GM12878 (cell line): ENCODE measurements around the gene DDX23. TPM values are rescaled to one million over a fixed set of nuclear protein-coding genes. Genes with fewer than 3 reads are reported as not detected.

Experiments
- BRCA1 ChIP-seq: IDR thresholded peaks from 2 replicates; pipeline ENCODE4 v1.6.1; 2011; ENCODE audit warnings: low read depth, low read length, improper control_type of control experiment
- CREB1 ChIP-seq: IDR thresholded peaks from 2 replicates; pipeline ENCODE4 v1.6.1; 2012; ENCODE audit warnings: low read depth, mild to moderate bottlenecking, inconsistent platforms
- GABPA ChIP-seq: IDR thresholded peaks from 2 replicates; pipeline ENCODE4 v1.6.1; 2014; ENCODE audit warnings: antibody characterized with exemption, low read depth, mild to moderate bottlenecking, inconsistent platforms
- IKZF1 ChIP-seq: fragments of 450-650 bp; conservative IDR thresholded peaks from 2 replicates; pipeline ENCODE4 v1.6.1; 2017; ENCODE audit warnings: antibody characterized with exemption, mild to moderate bottlenecking
- KDM1A ChIP-seq: fragments of 200-600 bp; sonication (generic); IDR thresholded peaks from 2 replicates; pipeline ENCODE4 v1.6.1; 2016; ENCODE audit warnings: borderline replicate concordance
- MTA2 ChIP-seq: fragments of 450-650 bp; IDR thresholded peaks from 2 replicates; pipeline ENCODE4 v1.6.1; 2016; ENCODE audit warnings: low read depth, mild to moderate bottlenecking, moderate library complexity
- MYB ChIP-seq: fragments of 150-350 bp; IDR thresholded peaks from 2 replicates; pipeline ENCODE4 v1.6.1; 2014; ENCODE audit warnings: mild to moderate bottlenecking, low read depth, low read length, borderline replicate concordance
- NFIC ChIP-seq: IDR thresholded peaks from 2 replicates; pipeline ENCODE4 v1.6.1; 2012; ENCODE audit warnings: low read depth, mild to moderate bottlenecking, inconsistent platforms, low read length, moderate library complexity
- POLR2AphosphoS2 ChIP-seq: IDR thresholded peaks from 2 replicates; pipeline ENCODE4 v1.6.1; 2011; ENCODE audit warnings: low read depth, mild to moderate bottlenecking, low read length, improper control_type of control experiment, moderate library complexity
- RUNX3 ChIP-seq: IDR thresholded peaks from 2 replicates; pipeline ENCODE4 v1.6.1; 2012; ENCODE audit warnings: low read length, inconsistent platforms
- SMARCA5 ChIP-seq: fragments of 450-650 bp; IDR thresholded peaks from 2 replicates; pipeline ENCODE4 v1.6.1; 2017; ENCODE audit warnings: mild to moderate bottlenecking
- SMC3 ChIP-seq: IDR thresholded peaks from 2 replicates; pipeline ENCODE4 v1.6.1; 2011; ENCODE audit warnings: low read length, improper control_type of control experiment, borderline replicate concordance
- polyA plus RNA-seq, 11 experiments: library from polyadenylated mRNA; depleted of rRNA in 4 of 11; unstranded in 6 of 11; stranded (reverse) in 5 of 11; fragments of >200 nt; fragmentation: Nextera tagmentation in 4 of 11; fragmentation: Illumina TruSeq in 1 of 11; extraction: Ambion mirVana in 4 of 11; extraction: Trizol in 1 of 11; gene quantifications; 1 replicate in 1 of 11; 2 replicates in 10 of 11; pipeline versions ENCODE4 v1.2.1 to v1.2.3, GENCODE V29; 2011 to 2016; ENCODE audit warnings: inconsistent platforms in 2 of 11, missing spikeins in 2 of 11, low read depth in 1 of 11
- total RNA-seq, 4 experiments: library from RNA; depleted of rRNA in 3 of 4; stranded (reverse); fragments of >200 nt in 3 of 4; fragmentation: Illumina TruSeq in 1 of 4; extraction: Trizol in 1 of 4; gene quantifications; 2 replicates each; pipeline versions ENCODE4 v1.2.1 to v1.2.3, GENCODE V29; 2013 to 2021
- TF ChIP-seq, protein P1 (sequence below): IDR thresholded peaks from 2 replicates; pipeline ENCODE4 v1.6.1; 2012; ENCODE audit warnings: improper control_type of control experiment, low read depth, low read length; ENCODE audit not compliant: insufficient replicate concordance
- TF ChIP-seq, protein P2 (sequence below): fragments of 450-650 bp; IDR thresholded peaks from 2 replicates; pipeline ENCODE4 v1.6.1; 2017; ENCODE audit warnings: low read depth, mild to moderate bottlenecking, moderate library complexity
- TF ChIP-seq, protein P3 (sequence below): fragments of 450-650 bp; IDR thresholded peaks from 2 replicates; pipeline ENCODE4 v1.6.1; 2018; ENCODE audit warnings: borderline replicate concordance, mild to moderate bottlenecking; ENCODE audit not compliant: partially characterized antibody
- TF ChIP-seq, protein P4 (sequence below): fragments of 450-650 bp; IDR thresholded peaks from 2 replicates; pipeline ENCODE4 v1.6.1; 2016; ENCODE audit warnings: mild to moderate bottlenecking

DDX23 gene
- total and polyA plus RNA-seq, 10 of the 15 experiments (the other 5 are each of a cell fraction or from before 2014, with no cell fraction given): 25.8 to 107 (median 77.4) TPM

DNA sequence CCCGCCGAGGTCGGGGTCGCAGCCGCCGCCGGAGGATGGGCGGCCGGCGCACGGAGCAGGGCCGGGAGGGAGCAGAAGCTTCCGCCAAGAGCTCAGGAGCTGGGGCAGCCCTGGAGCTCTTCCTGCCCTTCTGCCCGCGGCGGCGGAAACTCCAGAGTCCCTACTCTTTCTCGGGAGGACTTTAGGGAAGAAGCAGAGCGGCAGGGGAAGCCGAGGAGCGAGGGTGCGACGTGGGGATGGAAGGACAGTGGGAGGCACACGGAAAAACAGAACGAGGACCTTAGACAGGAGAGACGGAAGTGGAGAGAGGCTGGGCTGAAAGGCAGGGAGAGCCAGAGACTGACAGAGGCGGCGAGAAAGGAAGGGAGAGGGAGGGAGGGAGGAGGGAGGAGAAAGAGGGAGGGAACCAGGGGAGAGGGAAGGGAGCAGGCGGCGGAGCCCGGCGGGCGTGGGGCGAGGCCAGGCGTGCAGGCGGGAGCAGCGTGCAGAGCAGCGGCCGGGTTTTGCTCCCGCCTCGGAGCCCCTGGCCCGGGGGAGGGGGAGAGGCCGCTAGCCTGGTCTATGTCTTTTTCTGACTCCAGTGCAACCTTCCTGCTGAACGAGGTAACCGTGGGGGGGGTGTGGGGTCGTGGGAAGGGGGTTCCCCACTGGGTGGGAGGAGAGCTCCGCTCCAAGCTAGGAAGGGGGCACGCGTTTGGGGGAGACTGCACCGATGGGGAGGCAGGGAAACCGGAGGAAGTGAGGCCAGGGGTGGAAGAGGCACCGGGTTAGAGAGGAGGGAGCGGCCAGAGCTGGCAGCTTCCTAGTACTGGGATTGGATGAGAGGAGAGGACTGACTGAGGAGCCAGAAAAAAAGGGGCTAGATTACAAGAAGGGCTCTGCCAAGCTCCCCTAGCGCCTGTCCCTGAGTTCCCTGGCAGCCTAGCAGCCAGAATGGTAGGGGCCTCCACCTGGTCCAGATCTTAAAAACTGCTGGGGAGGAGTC lies 36.5 kb downstream of the DDX23 start (continued):
- TF ChIP-seq, protein P1, sequence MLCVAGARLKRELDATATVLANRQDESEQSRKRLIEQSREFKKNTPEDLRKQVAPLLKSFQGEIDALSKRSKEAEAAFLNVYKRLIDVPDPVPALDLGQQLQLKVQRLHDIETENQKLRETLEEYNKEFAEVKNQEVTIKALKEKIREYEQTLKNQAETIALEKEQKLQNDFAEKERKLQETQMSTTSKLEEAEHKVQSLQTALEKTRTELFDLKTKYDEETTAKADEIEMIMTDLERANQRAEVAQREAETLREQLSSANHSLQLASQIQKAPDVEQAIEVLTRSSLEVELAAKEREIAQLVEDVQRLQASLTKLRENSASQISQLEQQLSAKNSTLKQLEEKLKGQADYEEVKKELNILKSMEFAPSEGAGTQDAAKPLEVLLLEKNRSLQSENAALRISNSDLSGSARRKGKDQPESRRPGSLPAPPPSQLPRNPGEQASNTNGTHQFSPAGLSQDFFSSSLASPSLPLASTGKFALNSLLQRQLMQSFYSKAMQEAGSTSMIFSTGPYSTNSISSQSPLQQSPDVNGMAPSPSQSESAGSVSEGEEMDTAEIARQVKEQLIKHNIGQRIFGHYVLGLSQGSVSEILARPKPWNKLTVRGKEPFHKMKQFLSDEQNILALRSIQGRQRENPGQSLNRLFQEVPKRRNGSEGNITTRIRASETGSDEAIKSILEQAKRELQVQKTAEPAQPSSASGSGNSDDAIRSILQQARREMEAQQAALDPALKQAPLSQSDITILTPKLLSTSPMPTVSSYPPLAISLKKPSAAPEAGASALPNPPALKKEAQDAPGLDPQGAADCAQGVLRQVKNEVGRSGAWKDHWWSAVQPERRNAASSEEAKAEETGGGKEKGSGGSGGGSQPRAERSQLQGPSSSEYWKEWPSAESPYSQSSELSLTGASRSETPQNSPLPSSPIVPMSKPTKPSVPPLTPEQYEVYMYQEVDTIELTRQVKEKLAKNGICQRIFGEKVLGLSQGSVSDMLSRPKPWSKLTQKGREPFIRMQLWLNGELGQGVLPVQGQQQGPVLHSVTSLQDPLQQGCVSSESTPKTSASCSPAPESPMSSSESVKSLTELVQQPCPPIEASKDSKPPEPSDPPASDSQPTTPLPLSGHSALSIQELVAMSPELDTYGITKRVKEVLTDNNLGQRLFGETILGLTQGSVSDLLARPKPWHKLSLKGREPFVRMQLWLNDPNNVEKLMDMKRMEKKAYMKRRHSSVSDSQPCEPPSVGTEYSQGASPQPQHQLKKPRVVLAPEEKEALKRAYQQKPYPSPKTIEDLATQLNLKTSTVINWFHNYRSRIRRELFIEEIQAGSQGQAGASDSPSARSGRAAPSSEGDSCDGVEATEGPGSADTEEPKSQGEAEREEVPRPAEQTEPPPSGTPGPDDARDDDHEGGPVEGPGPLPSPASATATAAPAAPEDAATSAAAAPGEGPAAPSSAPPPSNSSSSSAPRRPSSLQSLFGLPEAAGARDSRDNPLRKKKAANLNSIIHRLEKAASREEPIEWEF: no peak
- no peak for TF ChIP-seq RUNX3
- TF ChIP-seq GABPA: no peak
- TF ChIP-seq, protein P2, sequence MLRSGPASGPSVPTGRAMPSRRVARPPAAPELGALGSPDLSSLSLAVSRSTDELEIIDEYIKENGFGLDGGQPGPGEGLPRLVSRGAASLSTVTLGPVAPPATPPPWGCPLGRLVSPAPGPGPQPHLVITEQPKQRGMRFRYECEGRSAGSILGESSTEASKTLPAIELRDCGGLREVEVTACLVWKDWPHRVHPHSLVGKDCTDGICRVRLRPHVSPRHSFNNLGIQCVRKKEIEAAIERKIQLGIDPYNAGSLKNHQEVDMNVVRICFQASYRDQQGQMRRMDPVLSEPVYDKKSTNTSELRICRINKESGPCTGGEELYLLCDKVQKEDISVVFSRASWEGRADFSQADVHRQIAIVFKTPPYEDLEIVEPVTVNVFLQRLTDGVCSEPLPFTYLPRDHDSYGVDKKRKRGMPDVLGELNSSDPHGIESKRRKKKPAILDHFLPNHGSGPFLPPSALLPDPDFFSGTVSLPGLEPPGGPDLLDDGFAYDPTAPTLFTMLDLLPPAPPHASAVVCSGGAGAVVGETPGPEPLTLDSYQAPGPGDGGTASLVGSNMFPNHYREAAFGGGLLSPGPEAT: peak; percentile 46; the same call in 1 of the 2 replicates
- TF ChIP-seq POLR2AphosphoS2: no peak
- TF ChIP-seq KDM1A: no peak
- TF ChIP-seq, protein P3, sequence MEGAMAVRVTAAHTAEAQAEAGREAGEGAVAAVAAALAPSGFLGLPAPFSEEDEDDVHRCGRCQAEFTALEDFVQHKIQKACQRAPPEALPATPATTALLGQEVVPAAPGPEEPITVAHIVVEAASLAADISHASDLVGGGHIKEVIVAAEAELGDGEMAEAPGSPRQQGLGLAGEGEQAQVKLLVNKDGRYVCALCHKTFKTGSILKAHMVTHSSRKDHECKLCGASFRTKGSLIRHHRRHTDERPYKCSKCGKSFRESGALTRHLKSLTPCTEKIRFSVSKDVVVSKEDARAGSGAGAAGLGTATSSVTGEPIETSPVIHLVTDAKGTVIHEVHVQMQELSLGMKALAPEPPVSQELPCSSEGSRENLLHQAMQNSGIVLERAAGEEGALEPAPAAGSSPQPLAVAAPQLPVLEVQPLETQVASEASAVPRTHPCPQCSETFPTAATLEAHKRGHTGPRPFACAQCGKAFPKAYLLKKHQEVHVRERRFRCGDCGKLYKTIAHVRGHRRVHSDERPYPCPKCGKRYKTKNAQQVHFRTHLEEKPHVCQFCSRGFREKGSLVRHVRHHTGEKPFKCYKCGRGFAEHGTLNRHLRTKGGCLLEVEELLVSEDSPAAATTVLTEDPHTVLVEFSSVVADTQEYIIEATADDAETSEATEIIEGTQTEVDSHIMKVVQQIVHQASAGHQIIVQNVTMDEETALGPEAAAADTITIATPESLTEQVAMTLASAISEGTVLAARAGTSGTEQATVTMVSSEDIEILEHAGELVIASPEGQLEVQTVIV: peak; percentile 18
- TF ChIP-seq, protein P4, sequence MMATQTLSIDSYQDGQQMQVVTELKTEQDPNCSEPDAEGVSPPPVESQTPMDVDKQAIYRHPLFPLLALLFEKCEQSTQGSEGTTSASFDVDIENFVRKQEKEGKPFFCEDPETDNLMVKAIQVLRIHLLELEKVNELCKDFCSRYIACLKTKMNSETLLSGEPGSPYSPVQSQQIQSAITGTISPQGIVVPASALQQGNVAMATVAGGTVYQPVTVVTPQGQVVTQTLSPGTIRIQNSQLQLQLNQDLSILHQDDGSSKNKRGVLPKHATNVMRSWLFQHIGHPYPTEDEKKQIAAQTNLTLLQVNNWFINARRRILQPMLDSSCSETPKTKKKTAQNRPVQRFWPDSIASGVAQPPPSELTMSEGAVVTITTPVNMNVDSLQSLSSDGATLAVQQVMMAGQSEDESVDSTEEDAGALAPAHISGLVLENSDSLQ: peak; percentile 68
- TF ChIP-seq IKZF1: peak; percentile 73
- TF ChIP-seq SMARCA5: no peak
- TF ChIP-seq MTA2: no peak
- no peak for TF ChIP-seq SMC3
- no peak for TF ChIP-seq BRCA1
- TF ChIP-seq MYB: no peak
- no peak for TF ChIP-seq NFIC
- no peak for TF ChIP-seq CREB1
